Retinal pigment epithelial cell (primary cell): ENCODE data around the gene SUN1.

ENCODE experiments used
- DNase-seq: peaks from one replicate; pipeline ENCODE4 v3.0.0-alpha.2; 2010; ENCODE audit warnings: low read depth
- H3K4me3 ChIP-seq: 2 replicates; pipeline ENCODE4 v1.5.1; 2011; ENCODE audit warnings: mild to moderate bottlenecking, low read length, control low read depth, moderate library complexity
- CTCF ChIP-seq: conservative IDR thresholded peaks from 2 replicates; pipeline ENCODE4 v1.5.1; 2011; ENCODE audit warnings: low read depth, low read length, control low read depth, inconsistent platforms

The SUN1 gene

GRCh38 chr7:894164-894867 lies 62.0 kb downstream of the SUN1 start:
- H3K4me3 ChIP-seq = no peak overlapping the region
- no peak for TF ChIP-seq CTCF
- DNase-seq = no peak

DNA sequence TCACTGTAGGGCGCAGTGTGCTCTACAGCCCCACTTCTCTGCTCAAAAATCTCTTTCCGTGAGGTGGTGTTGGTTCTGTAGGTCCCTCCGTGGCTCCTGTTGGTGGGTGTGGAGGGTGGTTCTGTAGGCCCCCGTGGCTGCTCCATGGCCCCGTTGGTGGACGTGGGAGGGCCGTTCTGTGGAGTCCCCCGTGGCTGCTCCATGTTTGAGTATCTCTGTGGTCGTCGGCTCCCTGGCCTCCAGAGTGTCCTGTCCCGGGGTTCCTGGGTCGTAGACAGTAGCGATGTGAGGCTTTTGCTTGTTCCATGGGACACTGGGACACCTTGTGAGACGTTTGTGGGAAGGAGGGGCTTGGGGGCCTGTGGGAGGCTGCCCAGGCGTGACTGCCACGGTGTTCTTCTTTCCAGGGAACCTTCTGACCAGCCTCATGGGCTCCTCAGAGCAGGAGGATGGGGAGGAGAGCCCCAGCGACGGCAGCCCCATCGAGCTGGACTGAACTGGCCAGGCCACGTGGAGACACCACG lies 62.7 kb downstream of the SUN1 start:
- no peak overlapping the region for H3K4me3 ChIP-seq
- no peak for DNase-seq
- TF ChIP-seq CTCF = no peak

GRCh38 chr7:895451-896052 lies 63.3 kb downstream of the SUN1 start:
- no peak for DNase-seq
- no peak overlapping the region for H3K4me3 ChIP-seq
- TF ChIP-seq CTCF = no peak

DNA sequence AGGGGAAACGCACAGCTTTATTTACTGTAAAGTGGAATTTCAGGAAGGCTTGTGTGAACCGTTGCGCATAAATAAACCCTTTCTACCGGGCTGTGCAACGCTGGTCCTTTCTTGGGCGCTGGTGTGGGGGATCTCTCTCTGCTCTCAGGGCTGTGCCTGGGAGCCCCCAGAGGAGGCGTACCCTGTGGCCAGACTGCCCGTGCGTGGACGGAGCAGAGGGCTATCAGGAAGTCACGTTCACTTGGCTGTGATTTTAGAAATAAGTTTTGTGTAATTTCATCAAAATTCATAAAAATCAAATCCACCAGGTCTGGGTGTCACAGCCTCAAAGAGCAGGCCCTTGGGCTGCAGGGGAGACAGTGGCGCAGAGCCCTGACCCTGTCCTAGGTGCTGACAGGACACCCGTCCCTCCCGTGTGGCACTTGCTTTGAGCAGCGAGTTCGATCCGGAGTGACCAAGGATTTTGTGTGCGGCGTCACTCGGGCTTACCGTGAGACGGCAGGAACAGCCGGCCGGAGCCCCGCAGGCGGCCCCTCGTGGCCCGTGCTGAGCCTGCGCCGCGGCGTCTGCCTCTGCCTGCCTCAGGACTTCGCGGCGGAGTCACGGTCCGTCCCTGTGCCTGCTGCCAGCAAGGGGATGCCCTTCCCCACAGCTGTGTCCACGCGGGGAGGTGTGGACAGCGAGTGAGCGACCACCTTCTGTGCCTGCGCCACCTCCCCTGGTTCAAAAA lies 64.2 kb downstream of the SUN1 start:
- no peak for DNase-seq
- no peak overlapping the region for H3K4me3 ChIP-seq
- no peak for TF ChIP-seq CTCF

- no peak for TF ChIP-seq CTCF
- DNase-seq = no peak
These were observed 64.8 kb downstream of the SUN1 start for GRCh38 chr7:897086-897485.

GRCh38 chr7:897771-898376 lies 65.6 kb downstream of the SUN1 start:
- no peak for TF ChIP-seq CTCF
- no peak for DNase-seq
- H3K4me3 ChIP-seq = no peak overlapping the region

More at GRCh38 chr7:897086-897485, 64.8 kb downstream of the SUN1 start:
- no peak overlapping the region for H3K4me3 ChIP-seq
